RWPE2 (cell line): ENCODE measurements around the gene EEF1A2.

Experiments
- ATAC-seq: fragments of 200-7000 bp; cut with Tn5 transposase; 3 replicates; pipeline ENCODE4 v1.9.1; 2021; ENCODE audit warnings: low read depth
- DNase-seq: peaks from one replicate; pipeline ENCODE4 v3.0.0-alpha.2; 2020; ENCODE audit warnings: low spot score
- H3K27ac ChIP-seq: fragments of 450-650 bp; 2 replicates; pipeline ENCODE4 v1.5.1; 2017; ENCODE audit warnings: mild to moderate bottlenecking; ENCODE audit not compliant: poor library complexity, severe bottlenecking
- H3K27me3 ChIP-seq: fragments of 250-450 bp; sonication (Bioruptor Pico); 2 replicates; pipeline ENCODE4 v1.5.1; 2021; ENCODE audit warnings: mild to moderate bottlenecking, moderate library complexity; ENCODE audit not compliant: insufficient read depth, poor library complexity, severe bottlenecking
- H3K36me3 ChIP-seq: fragments of 250-450 bp; sonication (Bioruptor Pico); 2 replicates; pipeline ENCODE4 v1.5.1; 2020; ENCODE audit warnings: low read depth, mild to moderate bottlenecking, moderate library complexity
- H3K4me1 ChIP-seq: fragments of 250-450 bp; sonication (Bioruptor Pico); 2 replicates; pipeline ENCODE4 v1.5.1; 2021; ENCODE audit warnings: mild to moderate bottlenecking, moderate library complexity; ENCODE audit not compliant: insufficient read depth, poor library complexity, severe bottlenecking
- H3K4me3 ChIP-seq: fragments of 250-450 bp; sonication (Bioruptor Pico); 2 replicates; pipeline ENCODE4 v1.5.1; 2021; ENCODE audit warnings: mild to moderate bottlenecking, moderate library complexity; ENCODE audit not compliant: severe bottlenecking
- H3K9me3 ChIP-seq: fragments of 250-450 bp; sonication (Bioruptor Pico); 2 replicates; pipeline ENCODE4 v1.5.1; 2021; ENCODE audit warnings: mild to moderate bottlenecking, moderate library complexity; ENCODE audit not compliant: severe bottlenecking
- CTCF ChIP-seq: fragments of 450-650 bp; IDR thresholded peaks from one replicate; pipeline ENCODE4 v1.5.1; 2017; ENCODE audit warnings: mild to moderate bottlenecking, moderate library complexity; ENCODE audit not compliant: poor library complexity, severe bottlenecking

EEF1A2 gene

GRCh38 chr20:63454731-63455567 lies 43.9 kb downstream of the EEF1A2 start:
- no peaks in the 10 kb centered on the region for H3K9me3 ChIP-seq
- no peak overlapping the region for H3K4me3 ChIP-seq
- TF ChIP-seq CTCF = no peak
- H3K27me3 ChIP-seq = peaks cover 8% of the 10 kb centered on the region
- peaks cover 18% of the 10 kb centered on the region for H3K4me1 ChIP-seq
- DNase-seq (no peak), ATAC-seq (no peak)
- no peaks in the 10 kb centered on the region for H3K36me3 ChIP-seq
- no peak overlapping the region for H3K27ac ChIP-seq

GRCh38 chr20:63452821-63453523 lies 45.9 kb downstream of the EEF1A2 start:
- TF ChIP-seq CTCF = peak; percentile 70
- Histone ChIP-seq H3K9me3 (no peaks in the 10 kb centered on the region), H3K36me3 (no peaks in the 10 kb centered on the region), H3K4me3 (no peak overlapping the region), H3K4me1 (peaks cover 16% of the 10 kb centered on the region), H3K27ac (no peak overlapping the region), H3K27me3 (peaks cover 18% of the 10 kb centered on the region)
- DNase-seq (no peak), ATAC-seq (peak; percentile 29; the same call in 1 of the 3 replicates)

GRCh38 chr20:63452341-63452740 lies 46.5 kb downstream of the EEF1A2 start:
- Histone ChIP-seq H3K4me1 (peaks cover 10% of the 10 kb centered on the region), H3K27ac (no peak overlapping the region), H3K36me3 (no peaks in the 10 kb centered on the region), H3K27me3 (peaks cover 24% of the 10 kb centered on the region), H3K9me3 (no peaks in the 10 kb centered on the region), H3K4me3 (no peak overlapping the region)
- no peak for ATAC-seq
- no peak for DNase-seq
- no peak for TF ChIP-seq CTCF

- DNase-seq (no peak), ATAC-seq (no peak)
- no peaks in the 10 kb centered on the region for H3K9me3 ChIP-seq
- H3K4me1 ChIP-seq = peaks cover 9% of the 10 kb centered on the region
- peaks cover 28% of the 10 kb centered on the region for H3K27me3 ChIP-seq
- H3K4me3 ChIP-seq = no peak overlapping the region
- TF ChIP-seq CTCF = no peak
- no peaks in the 10 kb centered on the region for H3K36me3 ChIP-seq
- no peak overlapping the region for H3K27ac ChIP-seq
These were observed 47.1 kb downstream of the EEF1A2 start for GRCh38 chr20:63451821-63452220.
